ENCODE measurements around the gene GALNT18.

The GALNT18 gene

DNA sequence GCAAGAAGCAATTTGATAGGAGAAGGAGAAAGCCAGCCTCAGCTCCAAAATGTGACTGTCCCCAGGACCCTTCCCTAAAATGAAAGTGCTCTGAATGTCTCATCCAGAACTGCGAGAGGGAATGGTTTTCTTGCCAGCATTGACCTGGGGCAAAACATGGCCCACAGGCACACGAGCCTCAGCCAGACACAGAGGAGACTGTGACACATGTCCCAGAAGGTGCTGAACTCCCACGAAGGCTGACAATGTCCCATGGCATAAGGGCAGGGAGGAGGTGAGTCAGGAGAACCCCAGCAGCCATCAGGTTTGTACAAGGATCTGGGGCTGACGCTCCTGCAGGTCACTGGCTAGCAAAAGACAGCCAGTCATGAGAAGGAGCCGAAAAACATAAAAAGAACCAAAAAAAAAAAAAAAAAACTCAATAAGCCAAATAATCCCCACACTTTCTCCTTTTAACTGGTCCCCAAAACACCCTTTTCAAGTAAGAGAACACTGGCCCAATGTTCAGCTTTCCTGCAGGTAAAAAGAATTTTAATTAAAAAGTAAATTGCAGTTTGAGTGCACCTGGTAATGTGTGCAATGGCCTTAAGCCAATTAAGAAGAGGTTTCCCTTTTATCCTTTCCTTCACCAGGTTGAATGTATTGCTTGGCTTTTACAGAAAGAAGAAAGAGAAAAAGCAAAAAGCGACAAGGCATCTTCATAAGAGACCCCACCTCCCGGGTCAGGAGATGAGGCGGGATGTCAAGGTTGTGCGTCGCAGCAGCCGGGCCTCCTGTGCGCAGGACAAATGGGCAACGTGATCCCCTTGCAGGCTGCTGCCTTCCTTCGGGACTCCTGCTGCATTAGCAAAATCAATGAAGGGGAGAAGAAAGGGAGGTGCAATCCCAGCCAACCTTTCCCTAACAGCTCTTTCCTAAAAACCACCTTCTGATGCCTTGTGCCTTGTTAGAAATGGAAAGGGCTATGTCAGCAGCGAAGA, 43.6 kb downstream of the GALNT18 start:
- Histone ChIP-seq H3K4me1 (ENCODE audit: insufficient read depth, low read length) (no peaks in the 10 kb centered on the region), H3K36me3 (ENCODE audit: insufficient read depth, low read length) (no peaks in the 10 kb centered on the region), H3K9me3 (ENCODE audit: insufficient read depth, low read depth, low read length) (no peaks in the 10 kb centered on the region), H3K27ac (ENCODE audit: low read depth, low read length) (no peak overlapping the region), H3K4me3 (ENCODE audit: low read length) (no peak overlapping the region), H3K9ac (ENCODE audit: low read depth, low read length) (no peak overlapping the region), H3K27me3 (ENCODE audit: insufficient read depth, low read length) (no peaks in the 10 kb centered on the region)
- 91% methylated on average over 15 of the region's 15 CpGs for WGBS

GRCh38 chr11:11577251-11577855, 44.5 kb downstream of the GALNT18 start:
- Histone ChIP-seq H3K36me3 (ENCODE audit: insufficient read depth, low read length) (no peaks in the 10 kb centered on the region), H3K27me3 (ENCODE audit: insufficient read depth, low read length) (no peaks in the 10 kb centered on the region), H3K4me3 (ENCODE audit: low read length) (no peak overlapping the region), H3K4me1 (ENCODE audit: insufficient read depth, low read length) (no peaks in the 10 kb centered on the region), H3K9me3 (ENCODE audit: insufficient read depth, low read depth, low read length) (no peaks in the 10 kb centered on the region), H3K27ac (ENCODE audit: low read depth, low read length) (no peak overlapping the region), H3K9ac (ENCODE audit: low read depth, low read length) (no peak overlapping the region)
- WGBS: 87% methylated on average over 8 of the region's 8 CpGs

GRCh38 chr11:11574373-11575287, 47.2 kb downstream of the GALNT18 start:
- Histone ChIP-seq H3K4me3 (ENCODE audit: low read length) (no peak overlapping the region), H3K9ac (ENCODE audit: low read depth, low read length) (no peak overlapping the region), H3K36me3 (ENCODE audit: insufficient read depth, low read length) (no peaks in the 10 kb centered on the region), H3K27ac (ENCODE audit: low read depth, low read length) (no peak overlapping the region), H3K27me3 (ENCODE audit: insufficient read depth, low read length) (no peaks in the 10 kb centered on the region), H3K4me1 (ENCODE audit: insufficient read depth, low read length) (no peaks in the 10 kb centered on the region), H3K9me3 (ENCODE audit: insufficient read depth, low read depth, low read length) (no peaks in the 10 kb centered on the region)
- 92% methylated on average over 5 of the region's 5 CpGs for WGBS

GRCh38 chr11:11572386-11572785, 49.4 kb downstream of the GALNT18 start:
- Histone ChIP-seq H3K4me3 (ENCODE audit: low read length) (no peak overlapping the region), H3K36me3 (ENCODE audit: insufficient read depth, low read length) (no peaks in the 10 kb centered on the region), H3K9me3 (ENCODE audit: insufficient read depth, low read depth, low read length) (no peaks in the 10 kb centered on the region), H3K27me3 (ENCODE audit: insufficient read depth, low read length) (no peaks in the 10 kb centered on the region), H3K27ac (ENCODE audit: low read depth, low read length) (no peak overlapping the region), H3K9ac (ENCODE audit: low read depth, low read length) (no peak overlapping the region), H3K4me1 (ENCODE audit: insufficient read depth, low read length) (no peaks in the 10 kb centered on the region)
- 95% methylated on average over 7 of the region's 7 CpGs for WGBS

DNA sequence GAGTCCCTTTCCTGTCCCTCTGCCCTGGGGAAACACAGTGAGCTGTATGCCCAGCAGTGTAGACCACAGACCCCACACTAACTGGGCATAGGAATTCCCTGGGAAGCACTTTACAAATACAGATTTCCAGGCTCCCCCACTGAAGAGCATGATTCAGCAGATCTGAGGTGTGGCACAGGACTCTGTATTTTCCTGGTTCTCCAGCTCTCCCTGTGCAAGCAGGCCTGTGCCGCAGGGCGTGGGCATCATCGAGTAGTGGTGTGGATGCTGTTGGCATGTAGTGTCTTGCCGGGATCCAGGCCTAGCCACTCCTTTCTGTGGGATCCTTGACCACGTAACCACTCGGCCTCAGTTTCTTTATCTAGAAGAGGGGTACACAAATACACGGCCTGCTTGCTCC, 49.9 kb downstream of the GALNT18 start:
- no peak overlapping the region for H3K27ac ChIP-seq (ENCODE audit: low read depth, low read length)
- H3K4me3 ChIP-seq (ENCODE audit: low read length): no peak overlapping the region
- no peaks in the 10 kb centered on the region for H3K9me3 ChIP-seq (ENCODE audit: insufficient read depth, low read depth, low read length)
- H3K9ac ChIP-seq (ENCODE audit: low read depth, low read length): no peak overlapping the region
- 91% methylated on average over 7 of the region's 7 CpGs for WGBS
- H3K36me3 ChIP-seq (ENCODE audit: insufficient read depth, low read length): no peaks in the 10 kb centered on the region
- H3K27me3 ChIP-seq (ENCODE audit: insufficient read depth, low read length): no peaks in the 10 kb centered on the region
- no peaks in the 10 kb centered on the region for H3K4me1 ChIP-seq (ENCODE audit: insufficient read depth, low read length)

GRCh38 chr11:11570823-11571222, 51.0 kb downstream of the GALNT18 start:
- Histone ChIP-seq H3K9ac (ENCODE audit: low read depth, low read length) (no peak overlapping the region), H3K9me3 (ENCODE audit: insufficient read depth, low read depth, low read length) (no peaks in the 10 kb centered on the region), H3K4me3 (ENCODE audit: low read length) (no peak overlapping the region), H3K27me3 (ENCODE audit: insufficient read depth, low read length) (no peaks in the 10 kb centered on the region), H3K27ac (ENCODE audit: low read depth, low read length) (no peak overlapping the region), H3K36me3 (ENCODE audit: insufficient read depth, low read length) (no peaks in the 10 kb centered on the region), H3K4me1 (ENCODE audit: insufficient read depth, low read length) (no peaks in the 10 kb centered on the region)

DNA sequence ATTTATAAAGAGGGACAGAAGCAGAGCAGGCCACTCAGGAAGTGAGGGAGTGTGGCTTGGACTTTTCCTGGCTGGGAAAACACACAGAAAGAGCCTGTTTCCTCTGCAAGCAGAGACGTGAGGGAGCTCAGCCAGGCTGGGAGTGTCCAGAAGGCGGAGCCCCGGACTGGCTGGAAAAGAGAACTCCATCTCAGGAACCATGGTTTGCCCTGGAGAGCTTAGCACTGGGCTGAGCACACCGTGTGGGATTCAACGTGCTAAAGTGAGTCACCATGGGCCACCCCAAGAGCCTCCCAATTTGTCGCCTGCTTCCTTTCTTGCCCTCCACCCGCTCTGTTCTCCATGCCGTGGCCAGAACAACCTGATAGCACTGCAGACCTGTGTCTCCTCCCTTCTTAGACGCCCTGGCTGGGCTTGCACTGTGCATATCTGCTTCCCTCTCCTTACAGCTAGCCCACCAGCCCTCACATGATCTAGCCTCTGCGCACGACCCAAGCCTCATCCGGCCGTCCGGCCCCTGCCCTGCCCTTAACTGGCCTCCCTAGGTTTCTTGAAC, 51.8 kb downstream of the GALNT18 start:
- Histone ChIP-seq H3K9me3 (ENCODE audit: insufficient read depth, low read depth, low read length) (no peaks in the 10 kb centered on the region), H3K4me1 (ENCODE audit: insufficient read depth, low read length) (no peaks in the 10 kb centered on the region), H3K36me3 (ENCODE audit: insufficient read depth, low read length) (no peaks in the 10 kb centered on the region), H3K27me3 (ENCODE audit: insufficient read depth, low read length) (no peaks in the 10 kb centered on the region), H3K9ac (ENCODE audit: low read depth, low read length) (no peak overlapping the region), H3K4me3 (ENCODE audit: low read length) (no peak overlapping the region), H3K27ac (ENCODE audit: low read depth, low read length) (no peak overlapping the region)
- WGBS: 89% methylated on average over 14 of the region's 14 CpGs

GRCh38 chr11:11568651-11569229, 53.1 kb downstream of the GALNT18 start:
- Histone ChIP-seq H3K4me3 (ENCODE audit: low read length) (no peak overlapping the region), H3K36me3 (ENCODE audit: insufficient read depth, low read length) (no peaks in the 10 kb centered on the region), H3K27ac (ENCODE audit: low read depth, low read length) (no peak overlapping the region), H3K27me3 (ENCODE audit: insufficient read depth, low read length) (no peaks in the 10 kb centered on the region), H3K9me3 (ENCODE audit: insufficient read depth, low read depth, low read length) (no peaks in the 10 kb centered on the region), H3K4me1 (ENCODE audit: insufficient read depth, low read length) (no peaks in the 10 kb centered on the region), H3K9ac (ENCODE audit: low read depth, low read length) (no peak overlapping the region)
- 94% methylated on average over 3 of the region's 3 CpGs for WGBS

DNA sequence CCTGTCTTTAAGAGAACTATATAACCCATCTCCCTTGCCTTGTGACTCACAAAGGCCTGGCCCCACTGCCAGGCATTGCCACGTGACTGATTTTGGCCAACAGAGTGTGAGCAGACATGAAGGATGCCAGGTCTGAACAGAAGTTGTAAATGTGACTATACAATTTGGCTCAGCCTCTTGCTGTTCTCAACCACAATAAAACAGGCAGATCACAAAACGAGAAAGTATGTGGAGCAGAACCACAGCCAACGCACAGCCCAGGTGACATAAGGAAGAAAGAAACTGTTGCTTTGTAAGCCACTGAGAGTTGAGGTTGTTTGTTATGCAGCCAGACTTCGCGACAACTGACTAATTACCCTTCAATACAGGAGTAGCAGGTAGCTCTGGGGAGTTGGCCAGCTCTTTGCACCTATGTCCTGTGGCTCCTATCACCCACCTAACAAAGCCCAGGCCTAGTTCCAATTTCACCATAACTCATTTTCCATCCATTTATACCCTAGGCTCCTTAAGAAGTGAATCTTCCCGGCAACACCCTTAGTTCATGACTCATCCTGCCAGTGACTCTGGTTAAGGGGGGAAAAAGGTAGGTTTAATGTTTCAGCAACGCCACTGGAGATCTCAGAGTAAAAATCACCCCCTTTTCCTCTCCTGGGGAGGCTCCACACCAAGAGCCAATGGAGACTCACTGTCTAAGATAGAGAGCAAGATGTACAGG, 53.7 kb downstream of the GALNT18 start:
- Histone ChIP-seq H3K36me3 (ENCODE audit: insufficient read depth, low read length) (no peaks in the 10 kb centered on the region), H3K27ac (ENCODE audit: low read depth, low read length) (no peak overlapping the region), H3K4me3 (ENCODE audit: low read length) (no peak overlapping the region), H3K27me3 (ENCODE audit: insufficient read depth, low read length) (no peaks in the 10 kb centered on the region), H3K4me1 (ENCODE audit: insufficient read depth, low read length) (no peaks in the 10 kb centered on the region), H3K9ac (ENCODE audit: low read depth, low read length) (no peak overlapping the region), H3K9me3 (ENCODE audit: insufficient read depth, low read depth, low read length) (no peaks in the 10 kb centered on the region)
- WGBS: 81% methylated on average over 6 of the region's 7 CpGs

DNA sequence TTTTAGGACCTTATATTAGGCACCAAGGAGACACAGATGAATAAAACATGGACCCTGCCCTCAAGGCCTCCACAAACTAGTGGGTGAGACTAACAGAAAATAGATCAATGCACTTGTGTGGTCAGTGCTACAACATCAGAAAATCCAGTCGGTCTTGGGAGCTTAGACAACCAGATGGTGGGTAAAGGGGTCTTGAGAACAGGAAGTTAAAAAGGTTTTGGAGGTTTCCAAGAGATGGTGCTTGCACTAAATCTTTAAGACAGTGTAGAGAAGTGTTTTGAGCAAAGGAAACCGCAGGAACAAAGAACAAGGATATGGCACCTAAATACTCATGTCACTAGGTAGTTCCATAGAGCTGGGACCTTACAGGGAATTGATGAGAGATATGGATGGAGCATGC, 56.2 kb downstream of the GALNT18 start:
- Histone ChIP-seq H3K9ac (ENCODE audit: low read depth, low read length) (no peak overlapping the region), H3K4me1 (ENCODE audit: insufficient read depth, low read length) (no peaks in the 10 kb centered on the region), H3K4me3 (ENCODE audit: low read length) (no peak overlapping the region), H3K27me3 (ENCODE audit: insufficient read depth, low read length) (no peaks in the 10 kb centered on the region), H3K27ac (ENCODE audit: low read depth, low read length) (no peak overlapping the region), H3K9me3 (ENCODE audit: insufficient read depth, low read depth, low read length) (no peaks in the 10 kb centered on the region), H3K36me3 (ENCODE audit: insufficient read depth, low read length) (no peaks in the 10 kb centered on the region)
- WGBS: 94% methylated on average over 2 of the region's 2 CpGs
